ENCODE measurements around the gene PGPEP1. TPM values are rescaled to one million over a fixed set of nuclear protein-coding genes. Genes with fewer than 3 reads are reported as not detected.
A peak's percentile ranks its signal among the peaks of the same experiment; 100 is the strongest.

Gene PGPEP1
- total RNA-seq, 4 donors from 2014 or later: 15.0 to 50.3 (median 28.0) TPM

DNA sequence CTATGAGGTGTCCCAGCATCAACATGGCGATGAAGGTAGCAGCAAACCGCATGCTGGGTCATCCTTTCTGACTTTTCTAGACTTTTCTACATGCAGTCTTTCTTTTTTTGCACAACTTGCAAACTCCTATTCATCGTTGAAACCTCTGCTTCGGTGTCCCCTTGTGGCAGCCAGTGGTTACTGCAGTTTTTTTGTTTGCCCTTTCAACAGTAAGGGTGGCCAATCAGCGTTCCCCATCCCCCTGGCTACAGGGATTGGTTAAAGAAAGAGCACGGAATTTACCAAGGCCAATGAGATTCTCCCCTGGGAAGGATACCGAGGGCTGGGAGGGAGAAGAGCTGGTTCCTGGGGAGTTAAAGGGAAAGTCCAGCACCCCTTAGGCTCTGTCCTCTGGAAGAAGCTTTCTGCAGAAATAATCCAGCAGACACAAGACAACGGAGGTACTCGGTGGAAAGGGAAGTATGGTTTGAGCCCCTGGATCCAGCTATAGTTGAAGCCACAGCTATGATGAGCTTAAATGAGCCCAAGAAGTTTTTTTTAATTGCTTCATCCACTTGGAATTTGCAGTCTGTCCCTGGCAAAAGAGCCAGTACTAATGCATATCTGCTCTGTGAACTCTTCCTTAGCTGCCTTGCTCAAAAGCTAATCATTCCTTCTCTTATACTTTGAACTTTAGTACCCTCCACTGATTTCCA, 11.9 kb upstream of the PGPEP1 start:
- Histone ChIP-seq H3K36me3 (no peaks in the 10 kb centered on the region), H3K27me3 (no peaks in the 10 kb centered on the region), H3K4me1 (peaks cover 17 to 28% (median 23%) of the 10 kb centered on the region in 4 donors), H3K27ac (replicated peaks in 1 of 4) (peak overlapping the region; percentile 62 to 76 (median 69)), H3K9me3 (no peaks in the 10 kb centered on the region), H3K4me3 (peak overlapping the region; percentile 28 to 47 (median 34))
- intact Hi-C loops (cut with DNase I): loop anchor here (10.0 kb wide), 1 partner anchor 124 kb away; the partner anchor contains the start of gene RAB3A
- WGBS: 5% methylated on average over 9 of the region's 9 CpGs
- TF ChIP-seq, protein P1, sequence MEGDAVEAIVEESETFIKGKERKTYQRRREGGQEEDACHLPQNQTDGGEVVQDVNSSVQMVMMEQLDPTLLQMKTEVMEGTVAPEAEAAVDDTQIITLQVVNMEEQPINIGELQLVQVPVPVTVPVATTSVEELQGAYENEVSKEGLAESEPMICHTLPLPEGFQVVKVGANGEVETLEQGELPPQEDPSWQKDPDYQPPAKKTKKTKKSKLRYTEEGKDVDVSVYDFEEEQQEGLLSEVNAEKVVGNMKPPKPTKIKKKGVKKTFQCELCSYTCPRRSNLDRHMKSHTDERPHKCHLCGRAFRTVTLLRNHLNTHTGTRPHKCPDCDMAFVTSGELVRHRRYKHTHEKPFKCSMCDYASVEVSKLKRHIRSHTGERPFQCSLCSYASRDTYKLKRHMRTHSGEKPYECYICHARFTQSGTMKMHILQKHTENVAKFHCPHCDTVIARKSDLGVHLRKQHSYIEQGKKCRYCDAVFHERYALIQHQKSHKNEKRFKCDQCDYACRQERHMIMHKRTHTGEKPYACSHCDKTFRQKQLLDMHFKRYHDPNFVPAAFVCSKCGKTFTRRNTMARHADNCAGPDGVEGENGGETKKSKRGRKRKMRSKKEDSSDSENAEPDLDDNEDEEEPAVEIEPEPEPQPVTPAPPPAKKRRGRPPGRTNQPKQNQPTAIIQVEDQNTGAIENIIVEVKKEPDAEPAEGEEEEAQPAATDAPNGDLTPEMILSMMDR (IDR thresholded peaks at IDR 0.05): peak; percentile 92 to 100 (median 93)
- TF ChIP-seq POLR2AphosphoS5 (IDR thresholded peaks at IDR 0.05) (peak; percentile 79 to 92), POLR2A (IDR thresholded peaks at IDR 0.05; ENCODE audit: low read depth) (no peak), EP300 (IDR thresholded peaks at IDR 0.05) (no peak)
- DNase-seq (ENCODE audit: extremely low spot score): peak; percentile 99

GRCh38 chr19:18329035-18329376, 11.4 kb upstream of the PGPEP1 start:
- Histone ChIP-seq H3K36me3 (no peaks in the 10 kb centered on the region), H3K4me3 (peak overlapping the region in 3 of 4 donors; percentile 28 to 47 (median 32)), H3K27ac (replicated peaks in 1 of 4) (peak overlapping the region; percentile 62 to 76 (median 69)), H3K4me1 (peaks cover 12 to 23% (median 18%) of the 10 kb centered on the region in 4 donors), H3K9me3 (no peaks in the 10 kb centered on the region), H3K27me3 (no peaks in the 10 kb centered on the region)
- intact Hi-C loops (cut with DNase I): loop anchor here (10.0 kb wide), 1 partner anchor 124 kb away; the partner anchor contains the start of gene RAB3A
- no peak for DNase-seq (ENCODE audit: extremely low spot score)
- WGBS: 67% methylated on average over 6 of the region's 6 CpGs
- no peak for TF ChIP-seq POLR2AphosphoS5 (IDR thresholded peaks at IDR 0.05)
- TF ChIP-seq, protein P1 (IDR thresholded peaks at IDR 0.05): no peak
- TF ChIP-seq EP300 (IDR thresholded peaks at IDR 0.05): no peak
- TF ChIP-seq POLR2A (IDR thresholded peaks at IDR 0.05; ENCODE audit: low read depth): no peak

DNA sequence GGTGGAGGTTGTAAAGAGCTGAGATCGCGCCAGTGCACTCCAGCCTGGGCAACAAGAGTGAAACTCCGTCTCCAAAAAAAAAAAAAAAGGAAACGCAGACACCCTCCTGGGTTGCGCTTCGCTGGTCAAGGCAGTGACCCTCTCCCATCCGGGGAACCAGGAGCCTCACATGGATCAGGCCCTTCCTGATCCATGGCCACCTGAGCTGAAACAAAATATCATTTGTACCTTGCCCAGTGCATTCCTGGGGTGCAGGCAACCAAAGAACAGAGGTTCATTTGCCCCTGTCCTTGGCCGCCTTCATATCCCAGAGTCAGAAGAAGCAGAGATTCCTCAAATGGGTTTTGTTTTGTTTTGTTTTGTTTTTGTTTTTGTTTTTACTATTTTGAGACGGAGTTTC, 9.5 kb upstream of the PGPEP1 start:
- Histone ChIP-seq H3K9me3 (no peaks in the 10 kb centered on the region), H3K36me3 (no peaks in the 10 kb centered on the region), H3K4me1 (peaks cover 9 to 18% (median 14%) of the 10 kb centered on the region in 4 donors), H3K4me3 (no peak overlapping the region), H3K27me3 (no peaks in the 10 kb centered on the region), H3K27ac (replicated peaks in 1 of 4) (no peak overlapping the region)
- TF ChIP-seq EP300 (IDR thresholded peaks at IDR 0.05): no peak
- no peak for TF ChIP-seq POLR2AphosphoS5 (IDR thresholded peaks at IDR 0.05)
- TF ChIP-seq, protein P1 (IDR thresholded peaks at IDR 0.05): no peak
- TF ChIP-seq POLR2A (IDR thresholded peaks at IDR 0.05; ENCODE audit: low read depth): no peak
- intact Hi-C loops (cut with DNase I): no loop called here
- no peak for DNase-seq (ENCODE audit: extremely low spot score)
- WGBS: 87% methylated on average over 9 of the region's 9 CpGs

- no peaks in the 10 kb centered on the region for H3K27me3 ChIP-seq
- DNase-seq (ENCODE audit: extremely low spot score): no peak
- intact Hi-C loops (cut with DNase I): no loop called here
- H3K27ac ChIP-seq (replicated peaks in 1 of 4): no peak overlapping the region
- H3K4me1 ChIP-seq: peaks cover 12 to 16% (median 13%) of the 10 kb centered on the region in 4 donors
- H3K9me3 ChIP-seq: no peaks in the 10 kb centered on the region
- 80% methylated on average over 13 of the region's 15 CpGs for WGBS
- H3K36me3 ChIP-seq: no peaks in the 10 kb centered on the region
- no peak for TF ChIP-seq POLR2AphosphoS5 (IDR thresholded peaks at IDR 0.05)
- TF ChIP-seq, protein P1 (IDR thresholded peaks at IDR 0.05): no peak
- no peak for TF ChIP-seq EP300 (IDR thresholded peaks at IDR 0.05)
- no peak overlapping the region for H3K4me3 ChIP-seq
These were observed 7.4 kb upstream of the PGPEP1 start for GRCh38 chr19:18332917-18333530.

All from esophagus muscularis mucosa (tissue), 4 donors.